Activated naive CD8-positive, alpha-beta T cell treated with anti-CD3 and anti-CD28 coated beads for 36 hours (primary cell): ENCODE data around the gene DNAH10. TPM values are rescaled to one million over a fixed set of nuclear protein-coding genes. Genes with fewer than 3 reads are reported as not detected.

Source experiments
- DNase-seq: peaks from one replicate; pipeline ENCODE4 v3.0.0; 2021
- H3K27ac Mint-ChIP-seq: one replicate; pipeline ENCODE4 v1.8.0; 2022; ENCODE audit warnings: mild to moderate bottlenecking, moderate library complexity, mixed read lengths
- H3K27me3 Mint-ChIP-seq: one replicate; pipeline ENCODE4 v1.8.0; 2022; ENCODE audit warnings: mild to moderate bottlenecking, mixed read lengths
- H3K36me3 Mint-ChIP-seq: one replicate; pipeline ENCODE4 v1.8.0; 2021; ENCODE audit warnings: mild to moderate bottlenecking, mixed read lengths
- H3K4me1 Mint-ChIP-seq: one replicate; pipeline ENCODE4 v1.8.0; 2021; ENCODE audit warnings: mixed read lengths
- H3K4me3 Mint-ChIP-seq: one replicate; pipeline ENCODE4 v1.8.0; 2022; ENCODE audit warnings: mild to moderate bottlenecking, moderate library complexity, mixed read lengths
- H3K9me3 Mint-ChIP-seq: one replicate; pipeline ENCODE4 v1.8.0; 2022; ENCODE audit warnings: mixed read lengths
- total RNA-seq, 2 experiments: library from RNA; stranded (reverse); gene quantifications; one replicate each; pipeline ENCODE4 v1.2.3, GENCODE V29; 2021

The DNAH10 gene
- total RNA-seq, 2 experiments from 2014 or later: 0.06 to 0.22 TPM

GRCh38 chr12:123798518-123798917 is 36.4 kb downstream of the DNAH10 start:
- no peak for DNase-seq

DNA sequence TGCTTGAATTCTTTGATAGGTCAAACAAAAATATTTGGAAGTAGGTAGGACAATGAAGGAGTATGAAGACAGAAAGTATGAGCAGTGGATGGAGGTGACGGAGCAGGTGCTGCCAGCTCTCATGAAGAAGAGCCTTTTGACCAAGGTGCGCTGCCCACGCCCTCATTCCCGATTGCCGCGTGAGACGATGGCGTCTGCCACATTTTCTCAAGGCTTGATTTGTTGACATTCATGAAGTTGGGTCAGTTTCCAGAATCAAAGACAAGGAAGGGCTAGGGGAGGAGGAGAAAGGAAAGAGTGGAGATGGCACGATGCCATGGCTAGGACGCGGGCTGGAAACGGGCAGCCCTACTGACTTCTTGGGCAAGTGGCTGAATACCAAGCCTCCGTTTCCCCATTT is 37.1 kb downstream of the DNAH10 start:
- Mint-ChIP-seq H3K27me3 (no peaks in the 10 kb centered on the region), H3K27ac (no peak overlapping the region), H3K9me3 (no peaks in the 10 kb centered on the region), H3K4me1 (no peaks in the 10 kb centered on the region), H3K36me3 (no peaks in the 10 kb centered on the region), H3K4me3 (no peak overlapping the region)
- DNase-seq: no peak

More at GRCh38 chr12:123798518-123798917, 36.4 kb downstream of the DNAH10 start:
- Mint-ChIP-seq H3K9me3 (no peaks in the 10 kb centered on the region), H3K4me1 (no peaks in the 10 kb centered on the region), H3K36me3 (no peaks in the 10 kb centered on the region), H3K4me3 (no peak overlapping the region), H3K27me3 (no peaks in the 10 kb centered on the region), H3K27ac (no peak overlapping the region)

DNA sequence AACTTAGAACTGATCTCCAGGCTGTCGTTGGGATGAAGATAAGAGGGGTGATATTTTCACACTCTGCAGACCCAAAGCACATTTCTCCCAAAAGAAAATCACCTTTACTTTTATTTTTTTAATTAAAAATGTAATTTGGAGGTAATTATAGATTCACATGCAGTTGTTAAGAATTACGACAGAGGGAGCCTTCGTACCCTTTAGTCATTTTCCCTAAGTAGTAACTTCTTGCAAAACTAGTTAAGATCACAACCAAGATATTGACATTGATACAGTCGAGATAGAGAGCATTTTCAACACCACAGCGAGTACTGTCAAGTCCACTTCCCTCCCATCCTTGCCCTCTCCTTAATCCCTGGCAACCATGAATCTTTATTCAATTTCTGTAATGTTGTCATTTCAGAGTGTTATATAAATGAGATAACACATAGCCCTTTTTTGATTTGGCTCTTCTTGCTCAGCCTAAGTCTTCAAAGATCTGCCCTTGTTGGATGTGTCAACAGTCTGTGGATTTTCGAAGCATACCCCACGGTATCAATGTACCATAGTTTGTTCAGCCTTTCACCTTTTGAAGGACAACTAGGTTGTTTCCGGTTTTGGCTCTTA is 39.6 kb downstream of the DNAH10 start:
- Mint-ChIP-seq H3K36me3 (no peaks in the 10 kb centered on the region), H3K4me1 (no peaks in the 10 kb centered on the region), H3K4me3 (no peak overlapping the region), H3K27me3 (no peaks in the 10 kb centered on the region), H3K27ac (no peak overlapping the region), H3K9me3 (no peaks in the 10 kb centered on the region)
- DNase-seq: no peak

- no peak overlapping the region for H3K27ac Mint-ChIP-seq
- no peak overlapping the region for H3K4me3 Mint-ChIP-seq
- H3K4me1 Mint-ChIP-seq: no peaks in the 10 kb centered on the region
- H3K36me3 Mint-ChIP-seq: no peaks in the 10 kb centered on the region
- DNase-seq: no peak
- no peaks in the 10 kb centered on the region for H3K9me3 Mint-ChIP-seq
- peaks cover 12% of the 10 kb centered on the region for H3K27me3 Mint-ChIP-seq
These were observed 43.1 kb downstream of the DNAH10 start for GRCh38 chr12:123805173-123805572.

DNA sequence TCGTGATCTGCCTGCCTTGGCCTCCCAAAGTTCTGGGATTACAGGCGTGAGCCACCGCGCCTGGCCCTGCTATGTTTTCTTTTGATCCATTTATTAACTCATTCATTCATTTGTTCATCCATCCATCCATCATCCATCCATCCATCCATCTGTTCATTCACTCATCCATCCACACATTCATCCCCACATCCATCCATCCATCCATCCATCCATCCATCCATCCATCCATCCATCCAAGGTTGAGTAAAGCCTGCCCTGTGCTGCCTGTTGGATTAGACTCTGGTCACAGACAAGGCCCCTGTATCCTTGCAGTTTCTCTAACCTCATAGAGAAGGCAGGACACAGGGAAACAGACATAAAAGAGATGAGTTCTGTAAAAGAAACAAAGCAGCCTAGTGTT is 44.9 kb downstream of the DNAH10 start:
- Mint-ChIP-seq H3K4me3 (no peak overlapping the region), H3K27ac (no peak overlapping the region)

DNA sequence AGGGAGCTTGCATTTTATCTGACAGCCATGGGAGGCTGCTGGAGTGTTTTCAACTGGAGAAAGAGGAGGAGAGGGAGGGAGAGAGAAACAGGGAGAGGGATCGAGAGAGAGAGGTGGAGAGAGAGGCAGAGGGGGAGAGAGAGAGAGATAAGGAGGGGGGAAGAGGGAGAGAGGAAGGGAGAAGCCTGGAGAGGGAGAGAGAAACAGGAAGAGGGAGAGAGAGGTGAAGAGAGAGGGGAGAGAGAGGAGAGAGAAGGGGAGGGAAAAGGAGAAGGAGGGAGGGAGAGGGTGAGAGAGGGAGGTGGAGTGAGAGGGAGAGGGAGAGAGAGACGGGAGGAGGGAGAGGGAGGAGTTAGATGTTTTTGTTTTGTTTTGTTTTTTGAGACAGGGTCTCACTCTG is 45.6 kb downstream of the DNAH10 start:
- DNase-seq: no peak
- peaks cover 12% of the 10 kb centered on the region for H3K27me3 Mint-ChIP-seq
- no peak overlapping the region for H3K4me3 Mint-ChIP-seq
- no peaks in the 10 kb centered on the region for H3K4me1 Mint-ChIP-seq
- H3K9me3 Mint-ChIP-seq: no peaks in the 10 kb centered on the region
- no peak overlapping the region for H3K27ac Mint-ChIP-seq
- H3K36me3 Mint-ChIP-seq: no peaks in the 10 kb centered on the region

More for the DNA sequence above, 44.9 kb downstream of the DNAH10 start:
- Mint-ChIP-seq H3K4me1 (no peaks in the 10 kb centered on the region), H3K9me3 (no peaks in the 10 kb centered on the region), H3K36me3 (no peaks in the 10 kb centered on the region), H3K27me3 (peaks cover 12% of the 10 kb centered on the region)
- no peak for DNase-seq

DNA sequence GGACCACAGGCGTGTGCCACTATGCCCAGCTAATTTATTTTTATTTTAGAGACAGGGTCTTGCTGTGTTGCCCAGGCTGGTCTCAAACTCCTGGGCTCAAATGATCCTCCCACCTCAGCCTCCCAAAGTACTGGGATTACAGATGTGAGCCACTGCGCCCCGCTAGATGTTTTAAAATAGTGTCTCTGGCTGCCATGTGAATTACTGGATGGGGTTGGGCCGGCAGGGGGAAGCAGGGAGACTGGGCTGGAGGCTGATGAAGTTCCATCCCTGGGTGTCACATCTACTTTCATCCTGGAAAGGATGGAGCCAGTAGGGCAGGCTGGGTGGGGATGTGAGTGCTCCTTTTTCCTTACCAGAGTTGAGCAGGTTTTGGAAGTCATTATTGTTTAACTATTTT is 46.1 kb downstream of the DNAH10 start:
- Mint-ChIP-seq H3K4me3 (no peak overlapping the region), H3K27ac (no peak overlapping the region), H3K27me3 (peaks cover 12% of the 10 kb centered on the region), H3K36me3 (no peaks in the 10 kb centered on the region), H3K9me3 (no peaks in the 10 kb centered on the region), H3K4me1 (no peaks in the 10 kb centered on the region)
- no peak for DNase-seq

DNA sequence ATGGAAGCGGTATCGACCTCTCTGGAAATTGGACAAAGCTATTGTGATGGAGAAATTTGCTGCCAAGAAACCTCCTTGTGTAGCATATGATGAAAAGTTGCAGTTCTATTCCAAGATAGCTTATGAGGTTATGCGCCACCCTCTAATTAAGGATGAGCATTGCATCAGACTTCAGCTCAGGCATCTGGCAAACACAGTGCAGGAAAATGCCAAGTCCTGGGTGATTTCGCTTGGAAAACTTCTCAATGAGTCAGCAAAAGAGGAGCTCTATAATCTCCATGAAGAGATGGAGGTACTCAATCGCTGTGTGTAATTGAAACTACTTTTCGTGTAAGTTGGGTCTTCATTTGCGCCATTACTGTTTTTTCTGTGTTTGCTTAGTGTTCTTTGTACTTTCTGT is 51.2 kb downstream of the DNAH10 start:
- Mint-ChIP-seq H3K9me3 (peaks cover 9% of the 10 kb centered on the region), H3K36me3 (peaks cover 3% of the 10 kb centered on the region)

GRCh38 chr12:123815968-123816367 is 53.9 kb downstream of the DNAH10 start:
- no peak for DNase-seq
- peaks cover 3% of the 10 kb centered on the region for H3K36me3 Mint-ChIP-seq
- peaks cover 9% of the 10 kb centered on the region for H3K9me3 Mint-ChIP-seq
- H3K27me3 Mint-ChIP-seq: no peaks in the 10 kb centered on the region
- H3K4me3 Mint-ChIP-seq: no peak overlapping the region
- H3K4me1 Mint-ChIP-seq: no peaks in the 10 kb centered on the region
- H3K27ac Mint-ChIP-seq: no peak overlapping the region

More for the DNA sequence above, 51.2 kb downstream of the DNAH10 start:
- H3K4me3 Mint-ChIP-seq: no peak overlapping the region
- no peak overlapping the region for H3K27ac Mint-ChIP-seq
- no peak for DNase-seq
- peaks cover 6% of the 10 kb centered on the region for H3K27me3 Mint-ChIP-seq
- H3K4me1 Mint-ChIP-seq: no peaks in the 10 kb centered on the region

- Mint-ChIP-seq H3K4me1 (no peaks in the 10 kb centered on the region), H3K4me3 (no peak overlapping the region), H3K27ac (no peak overlapping the region), H3K27me3 (no peaks in the 10 kb centered on the region), H3K36me3 (peaks cover 3% of the 10 kb centered on the region), H3K9me3 (peaks cover 9% of the 10 kb centered on the region)
- DNase-seq: no peak
These were observed 54.9 kb downstream of the DNAH10 start for GRCh38 chr12:123816896-123817537.

- H3K4me1 Mint-ChIP-seq: no peaks in the 10 kb centered on the region
- H3K9me3 Mint-ChIP-seq: no peaks in the 10 kb centered on the region
- H3K36me3 Mint-ChIP-seq: no peaks in the 10 kb centered on the region
- DNase-seq: no peak
- H3K4me3 Mint-ChIP-seq: no peak overlapping the region
- no peak overlapping the region for H3K27ac Mint-ChIP-seq
- peaks cover 7% of the 10 kb centered on the region for H3K27me3 Mint-ChIP-seq
These were observed 60.7 kb downstream of the DNAH10 start for GRCh38 chr12:123822804-123823203.

GRCh38 chr12:123828120-123828519 is 66.0 kb downstream of the DNAH10 start:
- no peak for DNase-seq
- H3K4me3 Mint-ChIP-seq: no peak overlapping the region
- H3K36me3 Mint-ChIP-seq: no peaks in the 10 kb centered on the region
- H3K9me3 Mint-ChIP-seq: no peaks in the 10 kb centered on the region
- peaks cover 7% of the 10 kb centered on the region for H3K27me3 Mint-ChIP-seq
- H3K4me1 Mint-ChIP-seq: no peaks in the 10 kb centered on the region
- H3K27ac Mint-ChIP-seq: no peak overlapping the region

- Mint-ChIP-seq H3K27me3 (peaks cover 7% of the 10 kb centered on the region), H3K9me3 (peaks cover 4% of the 10 kb centered on the region), H3K36me3 (no peaks in the 10 kb centered on the region), H3K4me1 (no peaks in the 10 kb centered on the region), H3K4me3 (no peak overlapping the region), H3K27ac (no peak overlapping the region)
- no peak for DNase-seq
These were observed 66.9 kb downstream of the DNAH10 start for GRCh38 chr12:123828854-123829547.

- peaks cover 6% of the 10 kb centered on the region for H3K9me3 Mint-ChIP-seq
- no peaks in the 10 kb centered on the region for H3K4me1 Mint-ChIP-seq
- H3K27ac Mint-ChIP-seq: no peak overlapping the region
- DNase-seq: no peak
- no peaks in the 10 kb centered on the region for H3K36me3 Mint-ChIP-seq
- H3K4me3 Mint-ChIP-seq: no peak overlapping the region
- peaks cover 7% of the 10 kb centered on the region for H3K27me3 Mint-ChIP-seq
These were observed 67.5 kb downstream of the DNAH10 start for GRCh38 chr12:123829561-123829960.

DNA sequence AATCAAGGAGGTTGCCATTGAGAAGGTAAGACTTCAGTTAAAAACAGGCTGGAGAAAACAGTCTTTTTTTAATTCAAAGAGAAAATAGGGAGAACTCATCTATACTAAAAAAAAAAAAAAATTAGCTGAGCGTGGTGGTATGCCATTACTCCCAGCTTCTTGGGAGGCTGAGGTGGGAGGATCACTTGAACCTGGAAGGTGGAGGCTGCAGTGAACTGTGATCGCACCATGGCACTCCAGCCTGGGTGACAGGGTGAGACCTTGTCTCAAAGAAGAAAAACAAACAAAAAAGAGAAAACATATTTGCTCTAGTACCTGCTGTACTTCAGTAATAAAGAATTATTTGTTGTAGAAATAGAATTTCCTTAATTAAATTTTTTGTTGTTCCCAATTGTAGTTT is 68.6 kb downstream of the DNAH10 start:
- DNase-seq: no peak
- H3K27ac Mint-ChIP-seq: no peak overlapping the region
- H3K4me1 Mint-ChIP-seq: no peaks in the 10 kb centered on the region
- peaks cover 7% of the 10 kb centered on the region for H3K27me3 Mint-ChIP-seq
- peaks cover 10% of the 10 kb centered on the region for H3K9me3 Mint-ChIP-seq
- H3K4me3 Mint-ChIP-seq: no peak overlapping the region
- H3K36me3 Mint-ChIP-seq: no peaks in the 10 kb centered on the region

GRCh38 chr12:123832052-123832451 is 70.0 kb downstream of the DNAH10 start:
- DNase-seq: no peak
- no peaks in the 10 kb centered on the region for H3K36me3 Mint-ChIP-seq
- H3K4me1 Mint-ChIP-seq: no peaks in the 10 kb centered on the region
- peaks cover 10% of the 10 kb centered on the region for H3K9me3 Mint-ChIP-seq
- H3K27ac Mint-ChIP-seq: no peak overlapping the region
- H3K27me3 Mint-ChIP-seq: peaks cover 4% of the 10 kb centered on the region
- H3K4me3 Mint-ChIP-seq: no peak overlapping the region
